ENCODE results near the gene RANBP9.
A peak's percentile ranks its signal among the peaks of the same experiment; 100 is the strongest.

Gene RANBP9

GRCh38 chr6:13581700-13582229 is 129.9 kb downstream of the RANBP9 start:
- in situ Hi-C loops (cut with HindIII; ENCODE audit: low pct_ligation_motif_present, low pct_unique_long_range_greater_than_20kb, low sequenced_read_pairs), result no loop called here
- DNase-seq, result no peak

GRCh38 chr6:13579911-13580310 is 131.7 kb downstream of the RANBP9 start:
- no peak for DNase-seq
- in situ Hi-C loops (cut with HindIII; ENCODE audit: low pct_ligation_motif_present, low pct_unique_long_range_greater_than_20kb, low sequenced_read_pairs), result no loop called here

GRCh38 chr6:13577926-13578325 is 133.7 kb downstream of the RANBP9 start:
- in situ Hi-C loops (cut with HindIII; ENCODE audit: low pct_ligation_motif_present, low pct_unique_long_range_greater_than_20kb, low sequenced_read_pairs), result no loop called here
- no peak for DNase-seq

GRCh38 chr6:13576017-13576416 is 135.6 kb downstream of the RANBP9 start:
- in situ Hi-C loops (cut with HindIII; ENCODE audit: low pct_ligation_motif_present, low pct_unique_long_range_greater_than_20kb, low sequenced_read_pairs), result no loop called here

GRCh38 chr6:13575377-13575775 is 136.3 kb downstream of the RANBP9 start:
- no peak for DNase-seq
- in situ Hi-C loops (cut with HindIII; ENCODE audit: low pct_ligation_motif_present, low pct_unique_long_range_greater_than_20kb, low sequenced_read_pairs), result no loop called here

More at GRCh38 chr6:13576017-13576416, 135.6 kb downstream of the RANBP9 start:
- DNase-seq, result no peak

GRCh38 chr6:13574571-13575376 is 136.9 kb downstream of the RANBP9 start, which contains the start of gene SIRT5:
Gene SIRT5 (plus strand): TSS chr6:13574601. CDS start chr6:13584111, 9,510 bp downstream.
- DNase-seq, result peak; percentile 84
- in situ Hi-C loops (cut with HindIII; ENCODE audit: low pct_ligation_motif_present, low pct_unique_long_range_greater_than_20kb, low sequenced_read_pairs), result no loop called here

GRCh38 chr6:13574149-13574570 is 137.5 kb downstream of the RANBP9 start:
- peak; percentile 91 for DNase-seq
- in situ Hi-C loops (cut with HindIII; ENCODE audit: low pct_ligation_motif_present, low pct_unique_long_range_greater_than_20kb, low sequenced_read_pairs), result no loop called here

GRCh38 chr6:13573669-13574110 is 137.9 kb downstream of the RANBP9 start:
- in situ Hi-C loops (cut with HindIII; ENCODE audit: low pct_ligation_motif_present, low pct_unique_long_range_greater_than_20kb, low sequenced_read_pairs), result no loop called here
- peak; percentile 32 for DNase-seq

GRCh38 chr6:13572951-13573654 is 138.5 kb downstream of the RANBP9 start:
- in situ Hi-C loops (cut with HindIII; ENCODE audit: low pct_ligation_motif_present, low pct_unique_long_range_greater_than_20kb, low sequenced_read_pairs), result no loop called here
- DNase-seq, result no peak

GRCh38 chr6:13572240-13572639 is 139.4 kb downstream of the RANBP9 start:
- DNase-seq, result no peak
- in situ Hi-C loops (cut with HindIII; ENCODE audit: low pct_ligation_motif_present, low pct_unique_long_range_greater_than_20kb, low sequenced_read_pairs), result no loop called here
